ENCODE measurements around the gene OSTN. TPM values are rescaled to one million over a fixed set of nuclear protein-coding genes. Genes with fewer than 3 reads are reported as not detected.

OSTN gene
- polyA plus RNA-seq, 1 of the 3 experiments (the other 2 are of a cell fraction), result 0.02 TPM

DNA sequence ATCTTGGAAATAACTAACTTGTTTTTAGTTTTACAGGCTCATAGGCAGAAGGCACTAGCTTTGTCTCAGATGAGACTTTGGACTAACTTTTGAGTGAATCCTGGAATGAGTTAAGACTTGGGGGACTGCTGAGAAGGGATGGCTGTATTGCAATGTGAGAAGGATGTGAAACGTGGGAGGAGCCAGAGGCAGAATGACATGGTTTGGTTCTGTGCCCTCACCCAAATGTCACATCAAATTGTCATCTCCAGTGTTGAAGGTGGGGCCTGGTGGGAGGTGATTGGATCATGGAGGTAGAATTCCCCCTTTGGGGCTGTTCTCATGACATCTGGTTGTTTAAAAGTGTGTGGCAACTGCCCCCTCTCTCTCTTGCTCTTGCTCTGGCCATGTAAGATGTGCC is 101.4 kb downstream of the OSTN start:
- Histone ChIP-seq H3K79me2 (ENCODE audit: insufficient read depth) (no peaks in the 10 kb centered on the region), H3K4me2 (no peak overlapping the region), H3K27me3 (ENCODE audit: insufficient read depth) (0 out of 2 replicates have a peak, but pooled peaks cover 8% of the 10 kb centered on the region), H4K20me1 (ENCODE audit: insufficient read depth) (no peaks in the 10 kb centered on the region), H3K36me3 (replicated peaks in 1 of 2; ENCODE audit: control insufficient read depth in 1 of 2, insufficient read depth in 2 of 2, low read length in 1 of 2) (no peaks in the 10 kb centered on the region), H2AFZ (ENCODE audit: low read depth) (no peak overlapping the region), H3F3A (replicated peaks; ENCODE audit: insufficient read depth) (no peaks in the 10 kb centered on the region), H3K9ac (no peak overlapping the region), H3K4me3 (ENCODE audit: low read depth in 2 of 2, low read length in 1 of 2) (no peak overlapping the region), H3K9me2 (no peaks in the 10 kb centered on the region), H3K9me3 (no peaks in the 10 kb centered on the region), H3K27ac (ENCODE audit: low read depth in 2 of 2, low read length in 1 of 2) (no peak overlapping the region), H3K4me1 (ENCODE audit: control insufficient read depth in 1 of 2, insufficient read depth in 2 of 2, low read depth in 1 of 2, low read length in 1 of 2) (no peaks in the 10 kb centered on the region)
- ChIA-PET POLR2A (no interaction called here), CTCF (interaction anchor here (0.7 to 1.0 kb wide), 2 partner anchors 25 to 349 kb away, joined by 3 read pairs; no protein-coding TSS in a partner anchor)
- no peak for TF ChIP-seq MAX (IDR thresholded peaks at IDR 0.05; ENCODE audit: low read depth)
- TF ChIP-seq MXI1 (IDR thresholded peaks at IDR 0.05; ENCODE audit: low read depth, low read length), result no peak
- 35% methylated on average over 1 of the region's 1 CpG for WGBS (ENCODE audit: low lambda C conversion rate)
- no peak for DNase-seq

GRCh38 chr3:191301017-191301416 is 102.0 kb downstream of the OSTN start:
- Histone ChIP-seq H3K79me2 (ENCODE audit: insufficient read depth) (no peaks in the 10 kb centered on the region), H2AFZ (ENCODE audit: low read depth) (no peak overlapping the region), H3K9me3 (no peaks in the 10 kb centered on the region), H3F3A (replicated peaks; ENCODE audit: insufficient read depth) (no peaks in the 10 kb centered on the region), H3K9me2 (no peaks in the 10 kb centered on the region), H3K4me3 (ENCODE audit: low read depth in 2 of 2, low read length in 1 of 2) (no peak overlapping the region), H3K27ac (ENCODE audit: low read depth in 2 of 2, low read length in 1 of 2) (no peak overlapping the region), H3K4me1 (ENCODE audit: control insufficient read depth in 1 of 2, insufficient read depth in 2 of 2, low read depth in 1 of 2, low read length in 1 of 2) (no peaks in the 10 kb centered on the region), H4K20me1 (ENCODE audit: insufficient read depth) (no peaks in the 10 kb centered on the region), H3K9ac (no peak overlapping the region), H3K36me3 (replicated peaks in 1 of 2; ENCODE audit: control insufficient read depth in 1 of 2, insufficient read depth in 2 of 2, low read length in 1 of 2) (no peaks in the 10 kb centered on the region), H3K4me2 (no peak overlapping the region), H3K27me3 (ENCODE audit: insufficient read depth) (0 out of 2 replicates have a peak, but pooled peaks cover 6% of the 10 kb centered on the region)
- TF ChIP-seq, protein P1, sequence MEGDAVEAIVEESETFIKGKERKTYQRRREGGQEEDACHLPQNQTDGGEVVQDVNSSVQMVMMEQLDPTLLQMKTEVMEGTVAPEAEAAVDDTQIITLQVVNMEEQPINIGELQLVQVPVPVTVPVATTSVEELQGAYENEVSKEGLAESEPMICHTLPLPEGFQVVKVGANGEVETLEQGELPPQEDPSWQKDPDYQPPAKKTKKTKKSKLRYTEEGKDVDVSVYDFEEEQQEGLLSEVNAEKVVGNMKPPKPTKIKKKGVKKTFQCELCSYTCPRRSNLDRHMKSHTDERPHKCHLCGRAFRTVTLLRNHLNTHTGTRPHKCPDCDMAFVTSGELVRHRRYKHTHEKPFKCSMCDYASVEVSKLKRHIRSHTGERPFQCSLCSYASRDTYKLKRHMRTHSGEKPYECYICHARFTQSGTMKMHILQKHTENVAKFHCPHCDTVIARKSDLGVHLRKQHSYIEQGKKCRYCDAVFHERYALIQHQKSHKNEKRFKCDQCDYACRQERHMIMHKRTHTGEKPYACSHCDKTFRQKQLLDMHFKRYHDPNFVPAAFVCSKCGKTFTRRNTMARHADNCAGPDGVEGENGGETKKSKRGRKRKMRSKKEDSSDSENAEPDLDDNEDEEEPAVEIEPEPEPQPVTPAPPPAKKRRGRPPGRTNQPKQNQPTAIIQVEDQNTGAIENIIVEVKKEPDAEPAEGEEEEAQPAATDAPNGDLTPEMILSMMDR (IDR thresholded peaks at IDR 0.05), result no peak
- TF ChIP-seq YY1 (IDR thresholded peaks at IDR 0.05; ENCODE audit: low read depth), result no peak
- TF ChIP-seq RFX5 (IDR thresholded peaks at IDR 0.05; ENCODE audit: low read length), result no peak
- no peak for TF ChIP-seq GATA2 (CRISPR knock-in tag; IDR thresholded peaks at IDR 0.05)
- no peak for TF ChIP-seq CHD2 (IDR thresholded peaks at IDR 0.05; ENCODE audit: low read length, partially characterized antibody)
- TF ChIP-seq EZH2phosphoT487 (IDR thresholded peaks at IDR 0.05; ENCODE audit: borderline replicate concordance, low read depth), result no peak
- TF ChIP-seq RXRA (IDR thresholded peaks at IDR 0.05; ENCODE audit: borderline replicate concordance, low read depth), result no peak
- TF ChIP-seq MXI1 (IDR thresholded peaks at IDR 0.05; ENCODE audit: low read depth, low read length), result no peak
- no peak for TF ChIP-seq PBX3 (IDR thresholded peaks at IDR 0.05)
- TF ChIP-seq SIN3A (IDR thresholded peaks at IDR 0.05; ENCODE audit: borderline replicate concordance, low read depth, low read length), result no peak
- CTCF ChIA-PET, result no interaction called here
- POLR2A ChIA-PET, result no interaction called here
- 55% methylated on average over 1 of the region's 1 CpG for WGBS (ENCODE audit: low lambda C conversion rate)
- DNase-seq, result no peak
